A549 (cell line): ENCODE data around the gene BABAM2.

Experiments used
- CTCF ChIP-seq: fragments of >200 bp; sonication (Bioruptor Twin); formaldehyde crosslinking; IDR thresholded peaks from 3 replicates; pipeline ENCODE4 v1.5.1; 2016
- ELK1 ChIP-seq: fragments of 150-350 bp; IDR thresholded peaks from 2 replicates; pipeline ENCODE4 v1.6.1; 2014; ENCODE audit warnings: low read depth, mild to moderate bottlenecking, low read length
- EP300 ChIP-seq, 2 experiments: fragments of >200 bp; sonication (Bioruptor Twin); formaldehyde crosslinking; IDR thresholded peaks; 2 replicates in 1 of 2; 3 replicates in 1 of 2; pipeline ENCODE4 v1.6.1; 2016 to 2017
- MAFK ChIP-seq: fragments of 450-650 bp; IDR thresholded peaks from 2 replicates; pipeline ENCODE4 v1.6.1; 2014; ENCODE audit not compliant: partially characterized antibody
- POLR2A ChIP-seq: IDR thresholded peaks from 2 replicates; pipeline ENCODE4 v1.6.1; 2012; ENCODE audit warnings: mild to moderate bottlenecking, low read length

GRCh38 chr2:28344756-28345373, 454.3 kb downstream of the BABAM2 start:
- TF ChIP-seq POLR2A (no peak), ELK1 (no peak), CTCF (no peak), MAFK (no peak), EP300 (IDR thresholded peaks at IDR 0.05) (no peak)
